ENCODE data around the gene RUVBL1.

Gene RUVBL1

DNA sequence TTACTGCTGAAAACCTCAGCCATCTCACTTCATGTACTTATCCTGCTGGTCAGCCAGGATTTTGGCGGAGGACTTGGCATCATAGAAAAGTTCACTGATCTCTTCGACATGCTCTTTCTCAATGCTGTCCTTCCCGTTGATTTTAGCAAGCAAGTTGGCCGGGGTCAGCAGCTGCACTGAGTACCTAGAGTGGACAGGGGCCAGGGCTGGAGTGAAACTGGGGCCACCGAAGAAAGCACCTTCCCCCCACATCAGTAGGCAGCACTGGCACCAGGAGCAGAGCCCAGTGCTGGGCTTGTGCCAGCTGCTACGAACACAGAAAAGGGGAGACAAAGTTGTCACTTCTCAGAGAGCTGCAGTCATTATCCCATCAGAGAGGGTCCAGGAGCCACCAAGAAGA, 42.4 kb downstream of the RUVBL1 start:
- no peak for DNase-seq

DNA sequence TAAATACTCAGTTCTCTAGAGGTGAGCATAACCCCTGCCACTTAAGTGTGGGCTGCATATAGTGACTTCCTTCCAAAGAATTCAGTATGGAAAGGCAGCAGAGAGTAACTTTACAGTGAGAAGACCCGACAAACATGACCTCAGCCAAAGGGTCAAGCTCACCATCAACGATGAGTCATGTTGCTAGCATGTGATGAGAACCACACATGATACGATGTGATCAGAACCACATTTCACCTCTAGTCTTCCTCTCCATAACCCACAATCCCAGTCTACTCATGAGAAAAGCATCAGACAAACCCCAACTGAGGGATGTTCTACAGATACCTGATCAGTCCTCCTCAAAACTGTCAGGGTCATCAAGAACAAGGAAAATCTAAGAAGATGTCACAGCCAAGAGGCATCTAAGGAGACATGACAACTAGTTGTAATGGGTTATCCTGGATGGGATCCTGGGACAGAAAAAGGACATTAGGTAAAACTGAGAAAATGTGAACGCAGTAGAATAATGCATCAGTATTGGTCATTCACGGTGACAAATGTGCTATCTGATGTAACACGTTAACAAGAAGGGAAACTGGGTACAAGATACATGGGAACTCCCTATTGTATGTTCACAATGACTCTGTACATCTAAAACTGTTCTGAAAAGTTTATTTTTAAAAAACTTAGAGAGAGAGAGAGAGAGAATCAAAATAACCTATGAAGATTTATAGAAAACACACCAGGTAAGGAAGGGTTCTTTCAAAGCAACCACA, 43.1 kb downstream of the RUVBL1 start:
- no peak for DNase-seq

DNA sequence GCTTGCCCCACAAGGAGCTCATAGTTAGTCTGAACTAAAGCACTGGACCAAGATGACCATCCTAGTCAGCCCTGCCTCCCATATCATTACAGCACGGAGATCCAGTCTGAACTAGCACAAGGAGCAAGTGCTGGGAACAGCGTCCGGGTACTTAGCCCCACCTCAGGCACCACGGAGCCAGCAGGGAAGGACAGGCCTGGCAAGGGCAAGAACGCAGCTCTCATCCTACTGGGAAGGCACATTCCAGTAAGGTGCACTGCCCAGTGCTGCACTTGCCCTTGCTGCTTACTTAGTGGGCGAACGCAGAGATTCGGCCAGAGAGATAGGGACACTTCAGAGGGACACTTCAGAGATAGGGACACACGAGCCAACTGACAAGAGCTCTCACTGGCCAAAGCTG, 43.8 kb downstream of the RUVBL1 start:
- DNase-seq, result no peak

DNA sequence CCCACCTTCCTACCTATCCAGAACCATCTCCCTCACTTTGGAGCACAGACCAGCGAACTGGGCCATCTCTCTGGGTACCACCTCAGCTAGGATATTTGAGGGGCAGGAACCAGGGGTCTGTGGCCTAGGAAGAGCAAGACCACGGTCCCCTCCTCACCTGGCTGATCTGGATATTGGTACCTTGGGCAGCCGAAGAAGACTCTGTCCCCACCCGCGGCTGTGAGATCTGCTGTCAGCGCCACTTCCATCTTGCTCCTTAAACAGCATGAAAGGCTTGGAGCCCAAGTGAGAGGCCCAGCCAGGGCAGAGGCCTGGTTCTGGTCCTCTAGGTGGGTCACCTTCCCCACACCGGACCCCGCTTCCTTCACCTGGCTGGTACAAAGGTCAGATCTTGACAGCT, 44.7 kb downstream of the RUVBL1 start:
- DNase-seq, result no peak

DNA sequence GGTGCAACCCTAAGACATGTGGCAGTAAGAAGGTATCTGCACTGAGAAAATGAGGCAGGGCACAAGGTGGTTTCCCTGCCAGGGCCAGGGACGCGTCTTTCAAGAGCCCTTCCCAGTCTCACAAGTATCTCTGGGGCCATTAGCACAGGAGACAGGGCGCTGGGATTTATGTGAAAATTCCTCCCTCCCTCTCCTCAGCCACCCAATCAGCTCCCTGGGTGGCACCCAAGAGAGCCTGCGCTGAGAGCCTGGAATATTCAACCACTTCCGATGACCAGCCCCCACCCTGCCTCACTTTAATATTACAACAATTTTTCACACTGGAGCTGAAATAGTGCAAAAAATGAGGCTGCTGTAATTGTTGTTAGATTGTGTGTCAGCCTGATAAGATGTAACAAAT, 45.3 kb downstream of the RUVBL1 start:
- no peak for DNase-seq

DNA sequence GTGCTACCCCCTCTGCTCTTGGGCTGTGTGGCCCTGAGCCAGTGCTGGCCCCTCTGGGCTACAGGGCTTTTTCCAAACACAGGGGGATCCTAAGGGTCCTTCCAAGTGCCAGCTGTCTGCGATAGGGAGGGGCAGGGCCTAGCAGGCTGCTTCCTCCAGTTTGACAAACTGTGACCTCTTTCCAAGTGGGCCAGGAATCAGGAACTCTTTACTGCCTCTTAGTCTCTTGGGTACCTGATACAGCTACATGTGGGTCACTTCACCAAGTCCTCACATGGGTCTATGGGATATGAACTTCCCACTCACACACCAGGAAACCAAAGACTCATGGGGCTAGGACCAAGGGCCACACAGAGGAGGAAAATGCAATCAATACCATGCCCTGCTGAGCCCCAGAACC, 45.9 kb downstream of the RUVBL1 start:
- no peak for DNase-seq

DNA sequence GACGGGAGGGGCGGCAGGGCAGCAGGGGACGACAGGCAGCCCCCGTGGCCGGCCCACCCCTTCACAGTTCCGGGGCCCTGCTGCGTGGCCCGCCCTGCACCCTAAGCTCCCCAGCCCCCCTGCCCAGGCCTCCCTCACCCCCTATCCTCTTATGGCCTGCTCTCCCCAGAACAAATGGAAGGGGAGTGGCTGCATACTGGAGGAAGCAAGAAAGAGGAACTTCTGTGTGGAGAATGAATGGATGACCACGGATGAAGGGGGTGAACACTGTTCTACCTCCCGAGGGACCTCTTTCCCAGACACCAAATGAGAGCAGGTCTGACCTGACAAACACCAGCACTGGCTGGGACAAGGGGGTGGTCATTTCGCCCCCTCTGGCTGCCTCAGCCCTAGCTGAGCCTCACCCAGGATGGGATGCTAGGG, 46.4 kb downstream of the RUVBL1 start:
- DNase-seq, result peak in 1 of 2 donors; percentile 14

DNA sequence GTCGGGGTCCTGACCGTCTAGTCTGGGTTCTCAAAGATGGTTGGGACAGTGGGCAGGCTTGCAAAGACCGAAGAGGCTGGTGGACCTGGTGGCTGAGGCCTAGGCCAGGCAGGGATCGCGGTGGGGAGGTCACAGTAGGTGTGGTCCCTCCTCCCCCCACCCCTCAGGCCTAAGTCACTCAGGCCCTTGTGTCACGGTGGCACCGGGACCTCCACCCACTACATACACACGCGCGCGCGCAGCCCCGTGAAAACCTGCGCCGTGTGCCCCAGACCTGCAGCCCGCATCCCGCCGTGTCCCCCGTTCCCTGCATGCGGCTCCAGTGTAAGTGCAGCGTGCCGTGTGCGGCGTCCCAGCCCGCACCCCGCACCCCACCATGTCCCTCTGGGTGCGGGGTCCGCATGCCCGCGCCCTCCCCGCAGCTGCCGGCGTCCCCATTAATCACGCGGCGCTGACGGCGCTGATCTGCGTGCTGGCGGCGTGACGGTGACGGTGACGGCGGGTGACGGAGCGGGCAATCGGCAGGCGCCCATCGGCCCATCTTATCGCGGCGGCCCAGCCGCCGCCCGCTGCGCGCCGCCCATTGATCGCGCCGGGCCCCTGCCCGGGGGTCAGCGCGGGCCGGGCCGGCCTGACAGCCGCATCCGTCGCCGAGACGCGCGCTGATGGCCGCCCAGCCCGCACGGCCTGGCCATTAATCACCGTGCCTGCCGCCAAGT, 47.0 kb downstream of the RUVBL1 start:
- DNase-seq, result peak in 1 of 2 donors; percentile 26

DNA sequence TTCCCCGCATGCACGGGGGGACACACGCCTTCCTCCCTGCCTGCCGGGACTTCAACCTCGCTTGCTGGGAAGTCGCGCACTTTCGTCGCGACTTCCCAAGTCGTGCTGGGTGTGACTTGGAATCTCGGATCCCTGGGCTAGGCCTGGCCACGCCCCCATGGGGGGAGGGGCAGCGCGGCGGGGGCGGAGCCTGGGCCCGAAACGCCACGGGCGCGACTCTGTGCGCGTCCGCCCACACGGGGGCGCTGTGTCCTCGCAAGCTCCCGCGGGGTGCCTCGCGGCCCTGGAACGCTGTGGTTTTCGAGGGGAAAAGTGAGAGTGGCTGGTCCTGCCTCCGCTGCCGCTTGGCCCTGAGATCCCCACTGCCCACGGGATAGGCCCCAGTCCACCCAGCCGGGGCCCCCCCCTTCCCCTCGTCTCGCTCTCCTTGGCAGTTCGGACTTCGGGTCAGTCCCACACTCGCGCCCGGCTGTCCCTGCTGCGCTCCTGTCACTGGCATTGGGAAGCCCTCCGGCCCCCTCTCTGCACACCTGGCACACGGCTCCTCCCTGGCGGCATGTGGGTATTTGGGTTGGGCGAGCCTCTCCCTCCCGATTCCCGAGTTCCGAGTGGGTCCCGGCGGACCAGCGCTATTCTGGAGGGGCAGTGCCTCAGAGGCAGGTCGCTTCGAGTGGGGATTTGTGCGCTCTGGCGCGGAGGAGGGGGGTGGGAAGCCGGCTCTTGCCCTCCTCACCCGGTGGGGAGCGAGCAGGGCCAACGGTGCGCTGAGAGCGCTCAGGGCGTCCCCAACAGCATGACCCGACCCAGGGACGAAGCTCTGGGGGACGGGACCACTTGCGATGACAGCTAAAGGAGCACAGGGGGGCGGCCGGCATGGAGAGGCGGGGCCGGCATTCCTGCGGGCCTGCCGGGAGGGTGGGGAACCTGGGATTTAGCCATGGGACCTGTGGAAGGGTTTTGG, 47.8 kb downstream of the RUVBL1 start:
- DNase-seq, result peak; percentile 82 to 83

DNA sequence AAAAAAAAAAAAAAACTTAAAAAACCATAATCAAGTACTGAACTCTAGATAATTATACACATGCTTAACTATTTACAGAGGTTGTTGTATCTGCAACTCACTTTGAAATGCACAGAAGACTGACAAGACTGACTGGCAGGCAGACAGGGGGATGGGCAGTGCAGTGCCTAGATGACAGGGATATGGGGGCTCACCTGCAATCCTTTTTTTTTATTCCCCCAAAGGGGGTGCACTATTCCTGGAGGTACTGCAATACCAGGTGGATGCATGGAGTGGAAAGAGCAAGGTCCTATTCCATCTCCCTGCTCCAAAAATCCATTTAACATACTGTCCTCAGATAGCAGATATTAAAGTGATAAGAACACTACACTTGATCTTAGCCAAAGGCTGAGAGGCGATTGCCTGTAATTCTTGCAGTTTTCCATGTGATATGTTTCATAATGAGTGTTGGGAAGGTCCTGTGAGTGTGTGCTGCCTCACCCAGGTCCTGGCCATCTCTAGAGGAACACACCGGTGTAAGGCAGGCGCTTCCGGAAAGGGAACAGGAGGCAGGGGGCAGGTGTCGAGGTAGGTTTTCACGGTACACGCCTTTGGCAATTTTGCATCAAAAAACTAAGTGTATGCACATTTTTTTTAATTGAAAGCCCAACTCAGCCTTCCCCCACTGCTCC, 48.6 kb downstream of the RUVBL1 start:
- DNase-seq, result no peak

DNA sequence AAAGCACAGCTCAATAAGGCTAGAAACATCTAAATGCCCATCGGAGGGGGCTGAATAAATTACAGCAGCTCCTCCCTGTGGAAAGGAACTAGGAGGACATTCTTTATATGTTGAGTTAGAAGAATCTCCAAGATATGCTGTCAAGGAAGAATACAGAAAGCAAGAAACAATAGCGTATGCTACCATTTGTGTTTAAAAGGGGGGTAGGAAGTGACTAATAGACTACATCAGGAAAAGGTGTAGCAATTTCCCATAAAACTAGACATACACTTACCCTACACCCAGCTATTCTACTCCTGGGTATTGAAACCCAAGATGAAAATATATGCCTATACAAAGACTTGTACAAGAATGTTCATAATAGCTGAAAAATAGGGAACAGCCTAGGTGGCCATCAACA, 49.8 kb downstream of the RUVBL1 start:
- no peak for DNase-seq

DNA sequence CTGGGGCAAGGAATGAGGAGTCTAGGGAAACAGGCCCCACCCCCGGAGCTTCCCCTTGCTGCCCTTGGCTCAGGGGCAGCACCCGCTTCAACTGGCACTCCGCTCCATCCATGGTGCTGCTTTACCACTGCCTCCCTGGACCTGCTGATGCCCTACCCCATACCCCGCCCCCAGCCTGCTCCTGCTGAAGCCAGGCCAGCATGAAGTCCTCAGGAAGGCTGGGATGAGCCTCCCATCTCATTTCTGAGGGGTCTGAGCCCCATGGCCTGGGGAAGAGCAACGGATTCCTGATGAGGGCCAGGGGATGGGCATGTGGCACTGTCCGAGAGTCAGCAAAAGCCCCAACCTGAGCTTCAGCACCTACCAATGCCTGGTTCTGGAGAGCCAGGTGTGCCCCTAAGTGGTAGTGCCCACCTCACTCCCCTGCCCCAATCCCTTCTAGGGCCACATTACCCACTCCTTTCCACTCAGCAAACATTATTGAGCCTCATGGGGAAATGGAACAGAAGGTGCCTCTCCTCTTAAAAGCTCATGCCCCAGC, 50.4 kb downstream of the RUVBL1 start:
- DNase-seq, result no peak

DNA sequence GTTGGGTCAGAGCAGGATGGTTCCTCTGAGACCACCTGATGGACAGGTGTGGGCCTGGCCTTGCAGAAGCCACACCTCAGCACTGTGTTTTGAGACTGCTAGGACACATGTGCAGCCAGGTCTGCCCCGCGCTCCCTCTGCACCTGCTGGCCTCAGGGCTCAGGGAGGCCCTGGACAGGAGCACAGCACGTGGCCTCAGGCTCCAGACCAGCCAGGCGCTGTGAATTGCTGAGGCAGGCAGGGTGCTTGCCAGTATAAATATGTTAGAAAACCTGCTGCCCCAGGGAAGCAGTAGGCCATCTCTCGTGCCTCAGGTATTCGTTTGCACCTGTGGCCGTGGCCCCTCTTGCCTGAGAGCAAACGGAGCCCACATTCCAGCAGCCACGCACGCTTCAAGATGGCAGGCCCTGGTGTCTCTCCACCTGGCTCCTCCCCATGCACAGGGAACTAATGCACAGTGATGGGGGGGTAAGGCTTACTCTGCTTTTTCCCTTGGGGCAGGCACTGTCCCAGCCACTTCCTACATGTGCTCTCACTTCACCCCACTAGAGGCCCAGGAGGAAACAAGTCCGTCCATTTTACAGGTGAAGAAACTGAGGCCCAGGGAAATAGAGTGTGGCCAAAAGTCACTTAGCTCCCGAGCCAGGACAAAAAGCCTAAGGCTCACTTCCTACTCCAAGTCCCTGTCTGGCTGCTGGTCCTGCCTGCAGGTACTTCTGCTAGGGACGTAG, 51.0 kb downstream of the RUVBL1 start:
- DNase-seq, result no peak

DNA sequence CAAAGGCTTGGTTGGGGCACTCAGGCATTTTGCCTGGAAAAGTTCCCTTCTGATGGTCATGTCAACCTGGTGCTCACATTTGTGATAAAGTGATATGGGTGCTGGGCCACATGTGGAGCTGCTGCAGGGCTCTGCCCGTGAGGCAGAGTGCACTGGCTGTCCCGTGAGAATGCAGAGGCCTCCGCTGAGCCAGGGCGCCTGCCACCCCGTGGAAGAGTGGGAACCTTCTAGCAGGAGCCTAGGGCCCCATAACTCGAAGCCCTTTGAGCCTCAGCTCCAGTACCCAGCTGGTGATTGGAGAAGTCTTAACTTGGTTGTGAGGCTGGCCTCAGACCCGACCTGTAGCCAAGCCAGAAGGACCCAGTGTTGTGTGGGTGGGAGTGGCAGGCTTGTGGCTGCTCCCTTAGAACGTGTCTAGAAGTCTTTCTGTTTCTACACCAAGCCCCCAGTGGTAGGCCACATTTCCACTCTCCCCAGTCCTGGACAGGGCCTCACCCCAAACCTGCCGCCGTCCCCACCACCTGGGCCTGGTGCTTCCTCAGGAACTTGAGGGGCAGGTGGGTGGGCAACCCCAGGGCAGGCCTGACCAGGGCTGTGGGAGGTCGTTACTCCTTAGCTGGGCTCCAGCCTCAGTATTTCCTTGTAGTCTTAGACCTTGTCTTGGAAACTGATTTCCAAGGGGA, 51.7 kb downstream of the RUVBL1 start:
- no peak for DNase-seq

DNA sequence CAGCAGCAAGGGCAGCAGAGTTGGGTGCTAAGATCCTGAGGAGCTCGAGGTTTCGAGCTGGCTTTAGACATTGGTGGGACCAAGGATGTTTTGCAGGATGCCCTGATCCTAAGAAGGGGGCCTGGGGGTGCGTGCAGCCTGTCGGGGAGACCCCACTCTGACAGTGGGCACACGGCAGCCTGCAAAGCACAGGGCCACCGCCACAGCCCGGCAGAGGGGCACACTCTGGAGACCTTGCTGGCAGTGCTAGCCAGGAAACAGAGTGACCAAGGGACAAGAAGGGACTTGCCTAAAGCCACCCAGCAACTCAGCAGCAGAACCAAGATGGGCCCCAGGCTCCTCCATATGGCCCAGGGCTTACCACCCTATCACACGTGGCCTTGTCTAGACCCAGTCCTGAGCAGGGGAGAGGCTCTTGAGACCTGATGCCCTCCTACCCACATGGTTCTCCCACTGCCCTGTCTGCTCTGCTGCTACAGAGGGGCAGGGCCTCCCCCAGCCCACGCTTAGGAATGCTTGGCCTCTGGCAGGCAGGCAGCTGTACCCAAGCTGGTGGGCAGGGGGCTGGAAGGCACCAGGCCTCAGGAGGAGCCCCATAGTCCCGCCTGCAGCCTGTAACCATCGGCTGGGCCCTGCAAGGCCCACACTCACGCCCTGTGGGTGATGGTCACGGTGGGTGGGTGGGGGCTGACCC, 52.6 kb downstream of the RUVBL1 start:
- DNase-seq, result no peak

DNA sequence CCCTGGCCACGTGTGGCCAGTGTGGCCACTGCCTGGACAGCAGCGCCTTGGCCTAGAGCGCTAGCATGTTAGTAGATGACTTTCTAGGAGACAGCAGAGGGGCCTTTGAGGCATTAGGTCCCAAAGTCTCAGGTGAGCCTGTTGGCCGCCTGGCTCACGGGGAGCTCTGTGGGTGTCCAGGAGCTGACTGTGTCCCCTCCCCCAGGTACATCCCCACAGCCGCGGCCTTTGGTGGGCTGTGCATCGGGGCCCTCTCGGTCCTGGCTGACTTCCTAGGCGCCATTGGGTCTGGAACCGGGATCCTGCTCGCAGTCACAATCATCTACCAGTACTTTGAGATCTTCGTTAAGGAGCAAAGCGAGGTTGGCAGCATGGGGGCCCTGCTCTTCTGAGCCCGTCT, 54.3 kb downstream of the RUVBL1 start:
- DNase-seq, result no peak

DNA sequence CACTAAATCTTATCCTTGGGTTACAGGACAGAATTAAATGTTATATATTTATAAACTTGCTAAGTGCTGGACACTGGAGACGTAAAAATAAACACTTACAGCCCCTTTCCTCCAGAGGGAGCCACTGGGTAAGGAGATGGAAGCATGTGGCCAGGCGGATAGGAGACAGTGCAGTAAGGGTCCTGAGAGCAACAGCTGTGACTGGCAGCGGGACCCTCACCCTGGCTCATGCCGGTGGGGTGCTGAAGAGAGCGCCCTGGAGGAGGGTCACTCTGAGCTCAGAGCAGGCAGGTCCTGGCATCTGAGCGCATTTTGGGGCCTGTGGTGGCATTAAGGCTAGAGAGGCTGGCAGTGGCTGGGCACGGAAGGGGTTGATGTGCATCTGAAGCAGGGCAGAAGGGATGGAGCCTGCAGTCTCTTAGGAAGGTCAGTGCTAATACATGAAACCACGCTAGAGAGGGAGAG, 55.4 kb downstream of the RUVBL1 start:
- DNase-seq, result peak; percentile 38 to 57

DNA sequence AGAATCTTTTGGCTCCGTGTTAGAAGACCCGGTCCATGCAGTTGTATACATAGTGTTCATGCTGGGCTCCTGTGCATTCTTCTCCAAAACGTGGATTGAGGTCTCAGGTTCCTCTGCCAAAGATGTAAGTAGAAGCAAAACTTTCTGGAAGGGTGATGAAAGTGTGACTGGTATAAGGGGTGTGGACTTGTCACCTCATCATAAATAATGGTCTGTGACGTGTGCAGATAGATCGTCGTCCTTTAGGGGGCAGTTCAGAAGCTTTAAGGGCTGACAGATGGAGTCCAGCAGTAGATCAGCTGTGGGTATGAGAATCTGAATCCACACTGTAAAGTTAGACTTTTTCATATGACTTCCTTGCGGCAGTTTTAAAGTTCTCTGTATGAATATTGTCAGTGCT, 56.1 kb downstream of the RUVBL1 start:
- DNase-seq, result no peak

DNA sequence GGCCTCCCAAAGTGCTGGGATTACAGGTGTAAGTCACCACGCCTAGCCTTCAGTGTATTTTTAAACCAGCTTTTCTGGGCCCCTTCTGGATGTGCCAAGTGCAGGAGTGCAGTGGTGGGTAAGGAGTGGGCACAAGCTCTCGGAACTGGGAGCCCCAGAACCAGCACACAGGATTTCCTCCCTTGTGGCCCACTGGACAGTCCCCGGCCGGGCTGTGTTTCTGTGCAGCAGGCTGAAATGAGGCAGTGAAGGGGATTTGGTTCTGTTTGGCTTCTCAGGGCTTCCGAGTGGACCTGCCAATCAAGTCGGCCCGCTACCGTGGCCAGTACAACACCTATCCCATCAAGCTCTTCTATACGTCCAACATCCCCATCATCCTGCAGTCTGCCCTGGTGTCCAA, 56.9 kb downstream of the RUVBL1 start:
- DNase-seq, result no peak

DNA sequence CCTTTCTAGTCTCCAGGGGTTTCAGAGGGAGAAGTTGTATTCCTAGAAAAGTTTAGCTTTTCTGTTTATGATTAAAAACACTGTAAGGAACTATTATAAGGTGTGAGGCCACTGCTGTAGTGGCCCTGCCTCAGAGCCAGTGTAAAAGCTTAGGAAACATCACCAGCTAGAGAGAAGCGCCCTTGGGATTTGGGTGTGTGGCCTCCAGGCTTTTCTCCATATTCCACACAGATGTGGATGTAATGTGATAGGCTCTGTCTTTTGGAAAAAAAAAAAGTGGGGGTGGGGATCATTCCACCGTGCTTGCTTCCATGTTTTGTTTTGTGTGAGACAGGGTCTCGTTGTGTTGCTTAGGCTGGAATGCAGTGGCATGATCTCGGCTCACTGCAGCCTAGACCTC, 57.5 kb downstream of the RUVBL1 start:
- DNase-seq, result no peak

Data from CD4-positive, alpha-beta T cell treated with Interleukin-4 for 1 hour (primary cell).